GM19023 (cell line): ENCODE measurements around the gene CPT1B.
"Not testable (repeated sequence)": the region's sequence is repeated elsewhere in the genome, so short reads cannot be mapped to it uniquely, and the experiment has no call there.

ENCODE experiments used
- ATAC-seq: cut with Tn5 transposase; IDR thresholded peaks from one replicate; pipeline ENCODE4 v1.9.1; 2021; ENCODE audit warnings: mild to moderate bottlenecking, moderate library complexity; ENCODE audit not compliant: unreplicated experiment

CPT1B gene

DNA sequence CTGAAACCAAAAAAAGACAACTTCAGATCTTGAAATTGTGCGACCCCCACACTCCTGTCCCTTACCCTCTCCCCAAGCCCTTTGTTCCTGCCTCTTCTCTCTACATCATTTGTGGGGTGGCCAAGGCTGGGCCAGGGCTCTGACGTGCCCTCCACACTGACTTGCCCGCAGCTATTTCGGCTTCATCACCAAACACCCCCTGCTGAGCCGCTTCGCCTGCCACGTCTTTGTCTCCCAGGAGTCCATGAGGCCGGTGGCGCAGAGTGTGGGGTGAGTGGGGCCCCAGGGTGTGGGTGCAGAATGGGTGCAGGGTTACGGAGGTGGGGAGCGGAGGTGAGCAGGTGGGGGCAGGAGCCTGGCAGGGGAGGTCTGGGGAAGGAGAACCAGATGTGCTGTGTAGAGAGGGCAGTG, 31.8 kb upstream of the CPT1B start:
- no peak for ATAC-seq

DNA sequence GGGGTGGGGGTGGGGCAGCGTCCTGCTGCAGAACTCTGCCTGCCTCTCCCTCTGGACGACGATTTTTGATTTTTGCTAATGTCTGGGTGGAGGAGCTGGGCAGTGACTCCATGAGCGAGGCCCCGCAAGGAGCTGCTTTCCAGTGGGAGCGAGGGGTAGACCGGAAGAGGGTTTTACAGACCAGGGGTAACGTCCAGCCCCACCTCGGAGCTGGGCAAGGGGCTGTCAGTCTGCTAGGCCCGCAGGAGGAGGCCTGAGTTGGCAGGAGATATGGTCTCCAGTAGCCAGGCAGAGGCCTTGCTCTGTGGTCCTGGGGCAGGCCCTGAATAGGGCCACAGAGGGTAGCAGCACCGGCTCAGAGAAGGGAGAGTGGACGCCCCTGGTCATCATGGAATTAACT, 31.4 kb upstream of the CPT1B start:
- no peak for ATAC-seq

- ATAC-seq: no peak
These were observed 30.8 kb upstream of the CPT1B start for GRCh38 chr22:50608996-50609395.

- ATAC-seq: not testable (repeated sequence)
These were observed 30.0 kb upstream of the CPT1B start for GRCh38 chr22:50608058-50608840.

DNA sequence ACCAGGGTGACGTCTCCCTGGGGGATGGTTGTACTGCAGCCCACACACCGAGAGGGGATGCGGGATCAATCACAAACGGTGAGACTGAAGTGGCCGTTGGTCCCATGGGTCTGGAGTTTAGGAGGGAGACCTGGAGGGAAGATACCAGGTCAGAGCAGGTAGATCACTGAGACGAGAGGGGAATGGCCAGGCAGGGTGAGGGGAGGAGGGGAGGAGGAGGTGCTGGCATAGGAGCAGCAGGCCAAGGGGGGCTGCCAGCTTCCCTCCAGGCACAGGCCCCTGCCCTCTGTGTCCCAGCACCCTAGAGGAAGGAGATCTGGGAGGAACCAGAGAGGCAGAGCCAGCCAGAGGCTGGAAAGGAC, 29.4 kb upstream of the CPT1B start:
- ATAC-seq: no peak

DNA sequence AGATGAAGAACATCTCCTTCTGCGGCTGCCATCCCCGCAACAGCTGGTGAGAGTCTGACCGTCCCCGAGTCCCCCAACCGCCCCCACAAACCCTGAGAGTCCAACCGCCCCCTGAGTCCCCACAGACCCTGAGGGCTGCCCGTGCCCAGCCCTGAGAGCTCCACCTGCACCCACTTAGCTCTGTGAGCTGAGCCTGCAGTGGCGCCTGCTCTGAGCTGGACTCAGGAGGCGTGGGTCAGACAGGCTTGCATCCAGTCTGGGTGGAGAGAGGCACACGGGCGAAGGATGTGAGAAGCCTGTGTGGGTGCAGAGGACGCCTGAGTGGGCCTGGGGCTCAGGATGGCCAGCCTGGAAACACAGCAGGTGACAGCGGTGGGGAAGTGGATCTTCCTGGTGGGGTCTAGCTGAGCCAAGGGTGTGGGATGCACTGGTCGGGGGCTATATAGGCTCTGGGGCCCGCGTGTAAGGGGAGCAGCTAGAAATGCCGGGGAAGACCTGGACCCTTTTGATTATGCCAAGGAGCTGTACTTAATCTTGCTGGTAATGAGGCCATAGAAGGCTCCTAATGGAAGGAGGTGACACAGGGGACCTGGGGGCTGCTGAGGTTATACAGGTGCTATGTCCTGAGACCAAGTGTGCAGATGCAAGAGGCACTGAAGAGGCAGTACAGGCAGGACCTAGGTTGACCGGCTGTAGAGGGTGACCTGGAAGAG, 28.9 kb upstream of the CPT1B start:
- no peak for ATAC-seq

DNA sequence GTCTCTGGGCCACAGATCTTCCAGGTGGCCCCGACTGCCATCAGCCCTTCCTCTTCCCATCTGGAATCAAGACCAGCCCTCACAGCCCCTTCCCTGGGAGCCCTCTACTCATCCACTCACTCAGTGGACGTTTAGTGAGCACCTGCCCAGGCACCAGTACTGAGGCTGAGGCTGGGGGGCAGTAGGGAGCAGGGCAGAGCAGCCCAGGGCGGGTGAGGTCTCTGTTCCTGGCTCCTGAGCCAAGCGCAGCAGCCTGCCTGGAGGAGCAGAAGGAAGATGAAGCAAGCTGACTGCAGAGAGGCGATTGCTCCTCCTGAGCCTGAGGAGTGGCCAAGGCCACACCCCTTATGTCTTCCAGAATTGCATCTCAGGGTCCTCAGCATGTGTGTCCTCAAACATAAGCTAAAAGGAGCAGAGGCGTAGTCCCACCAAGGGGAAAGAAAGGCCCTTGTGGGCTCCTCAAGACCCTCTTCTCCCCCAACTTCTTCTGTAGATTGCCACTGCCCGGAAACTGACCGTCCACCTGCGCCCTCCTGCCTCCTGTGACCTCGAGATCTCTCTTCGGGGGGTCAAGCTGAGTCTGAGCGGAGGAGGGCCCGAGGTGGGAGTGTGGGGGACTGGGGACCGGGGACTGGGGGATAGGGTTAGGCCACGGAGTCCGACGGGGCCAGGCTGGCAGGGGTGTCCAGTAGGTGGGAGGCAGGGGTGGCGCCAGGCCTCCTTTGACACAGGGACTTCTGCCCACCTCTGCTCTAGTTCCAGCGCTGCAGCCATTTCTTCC, 28.1 kb upstream of the CPT1B start:
- no peak for ATAC-seq

- ATAC-seq: no peak
These were observed 27.4 kb upstream of the CPT1B start for GRCh38 chr22:50605613-50606074.

GRCh38 chr22:50605002-50605612, 26.9 kb upstream of the CPT1B start:
- ATAC-seq: no peak

GRCh38 chr22:50604256-50605001, 26.2 kb upstream of the CPT1B start:
- ATAC-seq: no peak

- no peak for ATAC-seq
These were observed 25.5 kb upstream of the CPT1B start for GRCh38 chr22:50603511-50604255.

DNA sequence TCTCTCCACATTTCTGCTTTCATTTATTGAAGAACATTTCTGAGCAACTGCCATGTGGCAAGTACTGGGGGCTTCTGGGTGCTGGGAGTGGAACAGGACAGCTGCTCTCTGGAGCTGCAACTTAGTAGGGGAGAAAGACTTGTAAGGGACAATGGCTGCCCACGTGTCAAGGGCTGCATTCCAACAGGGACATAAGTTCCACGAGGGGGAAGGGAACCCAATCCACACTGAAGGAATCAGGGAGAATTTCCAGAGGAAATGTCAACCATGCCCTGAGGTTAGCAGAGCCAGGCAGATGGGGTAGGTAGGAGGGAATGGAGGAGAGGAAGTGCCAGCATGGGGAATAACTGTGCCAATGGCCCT, 24.1 kb upstream of the CPT1B start:
- no peak for ATAC-seq

DNA sequence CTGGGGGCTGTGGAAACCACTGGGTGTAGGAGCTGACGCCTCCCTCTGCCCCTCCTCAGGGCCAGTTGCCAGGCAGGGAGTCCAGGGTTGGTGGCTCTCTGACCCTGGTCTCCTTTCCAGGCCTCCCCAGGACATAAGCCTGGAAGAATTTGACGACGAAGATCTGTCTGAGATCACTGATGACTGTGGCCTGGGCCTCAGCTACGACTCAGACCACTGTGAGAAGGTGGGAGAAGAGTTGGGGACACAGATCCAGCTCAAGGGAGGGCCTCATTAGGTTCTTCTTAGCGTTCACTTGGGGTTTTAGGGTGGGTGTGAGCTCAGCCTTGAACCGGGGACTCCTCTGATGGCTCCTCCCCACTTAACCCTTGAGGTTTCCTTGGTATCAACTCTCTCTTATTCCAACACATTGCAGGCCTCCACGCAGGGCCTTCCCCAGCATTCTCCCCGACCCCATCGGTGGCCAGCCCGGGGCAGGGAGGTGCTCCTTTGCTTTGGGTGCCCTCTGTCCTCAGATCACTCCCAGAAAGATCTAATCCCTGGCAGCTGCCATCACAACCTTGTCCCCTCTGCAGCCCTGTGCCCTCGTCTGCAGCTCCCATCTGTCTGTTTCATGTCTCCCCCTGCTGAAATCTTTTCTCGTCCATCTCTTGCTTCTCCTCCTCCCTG, 23.6 kb upstream of the CPT1B start:
- ATAC-seq: no peak

DNA sequence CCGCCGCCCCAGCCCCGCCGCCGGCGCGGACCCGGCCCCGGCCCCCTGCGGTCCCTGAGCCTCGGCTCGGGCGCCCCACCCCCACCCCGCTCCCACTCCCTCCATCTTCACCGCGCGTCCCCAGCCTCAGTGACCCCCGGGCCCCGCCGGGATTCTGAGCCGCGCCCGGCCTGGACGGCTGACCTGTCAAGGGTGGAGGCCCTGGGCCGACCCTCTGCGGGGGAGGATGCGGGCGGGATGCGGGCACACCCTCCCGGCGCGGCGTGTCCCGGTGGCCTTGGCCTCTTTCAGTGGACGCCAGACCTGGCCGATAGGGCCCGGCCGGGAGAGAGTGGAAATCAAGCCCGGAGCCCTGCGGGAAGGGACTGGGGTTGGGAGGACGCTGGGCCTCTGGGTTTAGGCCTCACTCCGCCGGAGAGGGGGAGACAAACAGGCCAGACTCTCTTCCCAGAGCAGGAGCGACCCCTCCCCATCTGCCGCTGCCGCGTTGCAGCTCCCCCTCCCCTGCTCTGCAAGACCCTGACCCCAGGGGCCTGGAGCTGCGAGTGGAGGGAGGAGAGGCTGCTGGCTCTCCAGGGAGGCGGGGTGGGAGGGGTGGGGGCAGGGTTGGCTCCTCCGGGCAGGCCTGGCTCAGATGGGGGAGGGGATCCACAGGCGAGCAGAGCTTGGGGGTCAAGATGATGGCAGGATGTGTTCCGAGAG, 22.9 kb upstream of the CPT1B start:
- no peak for ATAC-seq

DNA sequence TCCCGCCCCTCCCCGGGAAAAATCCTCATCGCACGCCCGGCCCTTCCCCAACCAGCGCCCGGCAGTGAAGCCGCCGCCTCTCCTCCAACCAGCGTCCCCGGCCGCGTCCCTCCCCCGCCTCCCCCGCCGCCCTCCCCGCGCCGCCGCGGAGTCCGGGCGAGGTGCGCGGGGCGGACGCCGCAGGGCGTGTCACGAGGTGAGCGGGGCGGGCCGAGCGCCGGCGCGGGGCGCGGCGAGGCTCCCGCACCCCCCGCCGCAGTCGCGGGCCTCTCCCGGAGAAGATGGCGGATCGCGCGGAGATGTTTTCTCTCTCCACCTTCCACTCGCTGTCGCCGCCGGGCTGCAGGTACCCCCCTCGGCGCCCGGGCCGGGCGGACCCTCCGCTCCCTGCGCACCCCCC, 22.3 kb upstream of the CPT1B start, which contains the start of gene MAPK8IP2:
Gene MAPK8IP2 (plus strand): TSS at position 256 of the 400 bp plus-strand sequence. CDS start 26 bp downstream, at position 282.
- no peak for ATAC-seq

- no peak for ATAC-seq
These were observed 21.7 kb upstream of the CPT1B start for GRCh38 chr22:50599816-50600455.

DNA sequence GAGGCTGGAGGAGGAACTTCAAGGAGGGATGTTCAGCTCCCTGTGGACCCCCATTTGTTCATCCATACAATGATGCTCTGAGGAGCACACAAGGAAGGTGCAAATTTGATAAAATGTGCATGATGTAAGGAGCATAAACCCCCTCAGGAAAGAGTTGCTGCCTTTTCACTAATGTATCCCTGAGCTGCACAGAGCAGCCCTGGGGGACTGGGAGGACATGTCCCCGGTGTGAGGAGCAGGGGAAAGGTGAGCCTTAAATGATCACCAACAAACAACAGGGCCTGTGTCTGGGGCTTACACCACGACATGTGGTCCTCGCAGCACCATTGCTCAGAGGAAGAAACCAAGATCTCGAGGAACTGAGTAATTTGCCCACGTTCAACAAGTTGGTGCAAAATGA, 18.9 kb upstream of the CPT1B start:
- no peak for ATAC-seq

GRCh38 chr22:50595189-50595588, 17.0 kb upstream of the CPT1B start:
- ATAC-seq: no peak
